ENCODE measurements around the gene DLG2. TPM values are rescaled to one million over a fixed set of nuclear protein-coding genes. Genes with fewer than 3 reads are reported as not detected.

DLG2 gene
- total and polyA plus RNA-seq, 9 of the 15 experiments (the other 6 are each of a cell fraction or from before 2014, with no cell fraction given), result 0.52 to 1.6 (median 0.95) TPM

DNA sequence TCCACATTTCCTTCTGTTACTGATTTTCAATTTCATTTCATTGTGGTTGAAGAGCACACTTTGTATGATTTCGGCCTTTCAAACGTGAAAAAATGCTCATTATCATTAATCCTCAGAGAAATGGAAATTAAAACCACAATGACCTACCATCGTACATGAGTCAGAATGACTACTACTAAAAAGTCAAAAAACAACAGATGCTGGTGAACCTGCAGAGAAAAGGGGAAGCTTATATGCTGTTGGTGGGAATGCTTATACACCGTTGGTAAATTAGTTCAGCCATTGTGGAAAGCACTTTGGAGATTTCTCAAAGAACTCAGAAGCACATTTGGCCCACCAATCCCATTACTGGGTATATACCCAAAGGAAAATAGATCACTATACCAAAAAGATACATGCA lies 57.6 kb downstream of the DLG2 start:
- CTCF ChIA-PET (ENCODE audit: low intra/inter-chr PET ratio), result no interaction called here
- POLR2A ChIA-PET, result no interaction called here
- no peak for TF ChIP-seq ZNF184 (CRISPR knock-in tag; IDR thresholded peaks at IDR 0.05)
- TF ChIP-seq, protein P1, sequence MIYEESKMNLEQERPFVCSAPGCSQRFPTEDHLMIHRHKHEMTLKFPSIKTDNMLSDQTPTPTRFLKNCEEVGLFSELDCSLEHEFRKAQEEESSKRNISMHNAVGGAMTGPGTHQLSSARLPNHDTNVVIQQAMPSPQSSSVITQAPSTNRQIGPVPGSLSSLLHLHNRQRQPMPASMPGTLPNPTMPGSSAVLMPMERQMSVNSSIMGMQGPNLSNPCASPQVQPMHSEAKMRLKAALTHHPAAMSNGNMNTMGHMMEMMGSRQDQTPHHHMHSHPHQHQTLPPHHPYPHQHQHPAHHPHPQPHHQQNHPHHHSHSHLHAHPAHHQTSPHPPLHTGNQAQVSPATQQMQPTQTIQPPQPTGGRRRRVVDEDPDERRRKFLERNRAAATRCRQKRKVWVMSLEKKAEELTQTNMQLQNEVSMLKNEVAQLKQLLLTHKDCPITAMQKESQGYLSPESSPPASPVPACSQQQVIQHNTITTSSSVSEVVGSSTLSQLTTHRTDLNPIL (CRISPR knock-in tag; IDR thresholded peaks at IDR 0.05), result no peak
- no peak for TF ChIP-seq POLR2AphosphoS2 (IDR thresholded peaks at IDR 0.05; ENCODE audit: low read length)
- no peak for TF ChIP-seq GTF2E2 (tag; IDR thresholded peaks at IDR 0.05)
- TF ChIP-seq RBM17 (IDR thresholded peaks at IDR 0.05; ENCODE audit: borderline replicate concordance, low read depth, low read length), result no peak
- no peak for TF ChIP-seq POU5F1 (IDR thresholded peaks at IDR 0.05; ENCODE audit: borderline replicate concordance, low read depth, low read length, partially characterized antibody)
- TF ChIP-seq, protein P2, sequence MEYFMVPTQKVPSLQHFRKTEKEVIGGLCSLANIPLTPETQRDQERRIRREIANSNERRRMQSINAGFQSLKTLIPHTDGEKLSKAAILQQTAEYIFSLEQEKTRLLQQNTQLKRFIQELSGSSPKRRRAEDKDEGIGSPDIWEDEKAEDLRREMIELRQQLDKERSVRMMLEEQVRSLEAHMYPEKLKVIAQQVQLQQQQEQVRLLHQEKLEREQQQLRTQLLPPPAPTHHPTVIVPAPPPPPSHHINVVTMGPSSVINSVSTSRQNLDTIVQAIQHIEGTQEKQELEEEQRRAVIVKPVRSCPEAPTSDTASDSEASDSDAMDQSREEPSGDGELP (CRISPR knock-in tag; IDR thresholded peaks at IDR 0.05; ENCODE audit: borderline replicate concordance), result no peak
- TF ChIP-seq FOXJ3 (CRISPR knock-in tag; IDR thresholded peaks at IDR 0.05), result no peak
- TF ChIP-seq ZBED1 (IDR thresholded peaks at IDR 0.05), result no peak
- TF ChIP-seq CBX5 (IDR thresholded peaks at IDR 0.05; ENCODE audit: borderline replicate concordance, low read depth), result no peak
- no peak for TF ChIP-seq GTF2F1 (IDR thresholded peaks at IDR 0.05; ENCODE audit: low read depth, low read length)
- no peak for TF ChIP-seq DNMT1 (IDR thresholded peaks at IDR 0.05)
- TF ChIP-seq, protein P3, sequence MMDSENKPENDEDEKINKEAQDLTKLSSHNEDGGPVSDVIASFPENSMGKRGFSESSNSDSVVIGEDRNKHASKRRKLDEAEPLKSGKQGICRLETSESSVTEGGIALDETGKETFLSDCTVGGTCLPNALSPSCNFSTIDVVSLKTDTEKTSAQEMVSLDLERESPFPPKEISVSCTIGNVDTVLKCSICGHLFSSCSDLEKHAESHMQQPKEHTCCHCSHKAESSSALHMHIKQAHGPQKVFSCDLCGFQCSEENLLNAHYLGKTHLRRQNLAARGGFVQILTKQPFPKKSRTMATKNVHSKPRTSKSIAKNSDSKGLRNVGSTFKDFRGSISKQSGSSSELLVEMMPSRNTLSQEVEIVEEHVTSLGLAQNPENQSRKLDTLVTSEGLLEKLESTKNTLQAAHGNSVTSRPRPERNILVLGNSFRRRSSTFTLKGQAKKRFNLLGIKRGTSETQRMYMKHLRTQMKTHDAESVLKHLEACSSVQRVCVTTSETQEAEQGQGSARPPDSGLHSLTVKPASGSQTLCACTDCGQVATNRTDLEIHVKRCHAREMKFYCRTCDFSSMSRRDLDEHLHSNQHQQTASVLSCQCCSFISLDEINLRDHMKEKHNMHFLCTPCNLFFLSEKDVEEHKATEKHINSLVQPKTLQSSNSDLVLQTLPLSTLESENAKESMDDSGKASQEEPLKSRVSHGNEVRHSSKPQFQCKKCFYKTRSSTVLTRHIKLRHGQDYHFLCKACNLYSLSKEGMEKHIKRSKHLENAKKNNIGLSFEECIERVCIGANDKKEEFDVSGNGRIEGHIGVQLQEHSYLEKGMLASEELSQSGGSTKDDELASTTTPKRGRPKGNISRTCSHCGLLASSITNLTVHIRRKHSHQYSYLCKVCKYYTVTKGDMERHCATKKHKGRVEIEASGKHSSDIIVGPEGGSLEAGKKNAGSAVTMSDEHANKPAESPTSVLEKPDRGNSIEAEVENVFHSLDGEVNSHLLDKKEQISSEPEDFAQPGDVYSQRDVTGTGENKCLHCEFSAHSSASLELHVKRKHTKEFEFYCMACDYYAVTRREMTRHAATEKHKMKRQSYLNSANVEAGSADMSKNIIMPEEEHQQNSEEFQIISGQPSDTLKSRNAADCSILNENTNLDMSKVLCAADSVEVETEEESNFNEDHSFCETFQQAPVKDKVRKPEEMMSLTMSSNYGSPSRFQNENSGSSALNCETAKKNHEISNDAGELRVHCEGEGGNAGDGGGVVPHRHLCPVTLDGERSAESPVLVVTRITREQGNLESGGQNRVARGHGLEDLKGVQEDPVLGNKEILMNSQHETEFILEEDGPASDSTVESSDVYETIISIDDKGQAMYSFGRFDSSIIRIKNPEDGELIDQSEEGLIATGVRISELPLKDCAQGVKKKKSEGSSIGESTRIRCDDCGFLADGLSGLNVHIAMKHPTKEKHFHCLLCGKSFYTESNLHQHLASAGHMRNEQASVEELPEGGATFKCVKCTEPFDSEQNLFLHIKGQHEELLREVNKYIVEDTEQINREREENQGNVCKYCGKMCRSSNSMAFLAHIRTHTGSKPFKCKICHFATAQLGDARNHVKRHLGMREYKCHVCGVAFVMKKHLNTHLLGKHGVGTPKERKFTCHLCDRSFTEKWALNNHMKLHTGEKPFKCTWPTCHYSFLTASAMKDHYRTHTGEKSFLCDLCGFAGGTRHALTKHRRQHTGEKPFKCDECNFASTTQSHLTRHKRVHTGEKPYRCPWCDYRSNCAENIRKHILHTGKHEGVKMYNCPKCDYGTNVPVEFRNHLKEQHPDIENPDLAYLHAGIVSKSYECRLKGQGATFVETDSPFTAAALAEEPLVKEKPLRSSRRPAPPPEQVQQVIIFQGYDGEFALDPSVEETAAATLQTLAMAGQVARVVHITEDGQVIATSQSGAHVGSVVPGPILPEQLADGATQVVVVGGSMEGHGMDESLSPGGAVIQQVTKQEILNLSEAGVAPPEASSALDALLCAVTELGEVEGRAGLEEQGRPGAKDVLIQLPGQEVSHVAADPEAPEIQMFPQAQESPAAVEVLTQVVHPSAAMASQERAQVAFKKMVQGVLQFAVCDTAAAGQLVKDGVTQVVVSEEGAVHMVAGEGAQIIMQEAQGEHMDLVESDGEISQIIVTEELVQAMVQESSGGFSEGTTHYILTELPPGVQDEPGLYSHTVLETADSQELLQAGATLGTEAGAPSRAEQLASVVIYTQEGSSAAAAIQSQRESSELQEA (IDR thresholded peaks at IDR 0.05; ENCODE audit: low read depth), result no peak
- TF ChIP-seq PTTG1 (tag; IDR thresholded peaks at IDR 0.05; ENCODE audit: low read depth), result no peak

More for the DNA sequence above, 57.6 kb downstream of the DLG2 start:
- no peak for FAIRE-seq
- Histone ChIP-seq H3K4me1 (replicated peaks in 1 of 2; ENCODE audit: control insufficient read depth in 2 of 2, insufficient read depth in 2 of 2, low read length in 2 of 2) (no peaks in the 10 kb centered on the region), H2AFZ (ENCODE audit: low read depth, low read length) (no peak overlapping the region), H3K4me2 (ENCODE audit: insufficient read depth, low read length) (no peak overlapping the region), H4K20me1 (replicated peaks; ENCODE audit: control insufficient read depth, insufficient read depth, low read length) (no peaks in the 10 kb centered on the region), H3K27me3 (ENCODE audit: control insufficient read depth in 2 of 2, insufficient read depth in 2 of 2, low read length in 2 of 2) (no peaks in the 10 kb centered on the region), H3K4me3 (no peak overlapping the region), H3K9me3 (replicated peaks; ENCODE audit: control insufficient read depth, insufficient read depth, low read depth, low read length) (no peaks in the 10 kb centered on the region), H3K9ac (ENCODE audit: insufficient read depth in 1 of 2, low read depth in 2 of 2, low read length in 2 of 2) (no peak overlapping the region), H3K79me2 (ENCODE audit: control insufficient read depth, insufficient read depth, low read length) (no peaks in the 10 kb centered on the region), H3K27ac (ENCODE audit: extremely low read depth, low read depth, low read length) (no peak overlapping the region), H3K9me1 (ENCODE audit: control insufficient read depth, insufficient read depth, low read length) (no peaks in the 10 kb centered on the region), H3K36me3 (ENCODE audit: control insufficient read depth, insufficient read depth, low read length) (no peaks in the 10 kb centered on the region)
- no TSS peak for BruUV-seq (replicated peaks)
- no peak for DNase-seq (ENCODE audit: extremely low read depth in 1 of 4, low spot score in 3 of 4)
- in situ Hi-C loops (cut with MboI), result loop anchor here (25.0 kb wide), 1 partner anchor 1732 kb away; no protein-coding TSS in a partner anchor
- 4% methylated on average over 4 of the region's 4 CpGs for WGBS (ENCODE audit: insufficient coverage, low coverage, missing lambda C conversion rate)
- intact Hi-C loops (cut with micrococcal nuclease), result loop anchor here (10.0 kb wide), 1 partner anchor 1015 kb away; no protein-coding TSS in a partner anchor
- ATAC-seq, result no peak

Measured in K562 (cell line).